Activated effector memory CD4-positive, alpha-beta T cell treated with Interleukin-2 at 50 U/mL for 16 hours (primary cell): ENCODE results near the gene ANTXR1.

Experiments
- DNase-seq: peaks from one replicate; pipeline ENCODE4 v3.0.0-alpha.2; 2020

Gene ANTXR1

GRCh38 chr2:69034845-69035244 lies 21.9 kb downstream of the ANTXR1 start:
- no peak for DNase-seq

- DNase-seq: no peak
Measured at GRCh38 chr2:69036926-69037325, 23.9 kb downstream of the ANTXR1 start.

- DNase-seq: no peak
Measured at GRCh38 chr2:69041214-69041613, 28.2 kb downstream of the ANTXR1 start.

GRCh38 chr2:69043736-69044400 lies 30.9 kb downstream of the ANTXR1 start:
- no peak for DNase-seq

- no peak for DNase-seq
Measured at GRCh38 chr2:69046221-69046662, 33.3 kb downstream of the ANTXR1 start.

GRCh38 chr2:69047625-69048145 lies 34.7 kb downstream of the ANTXR1 start:
- no peak for DNase-seq

- DNase-seq: no peak
Measured at GRCh38 chr2:69050802-69051201, 37.8 kb downstream of the ANTXR1 start.

- no peak for DNase-seq
Measured at GRCh38 chr2:69053416-69053965, 40.5 kb downstream of the ANTXR1 start.

GRCh38 chr2:69054431-69054830 lies 41.5 kb downstream of the ANTXR1 start:
- no peak for DNase-seq

GRCh38 chr2:69055688-69056470 lies 42.9 kb downstream of the ANTXR1 start:
- no peak for DNase-seq

GRCh38 chr2:69057660-69058059 lies 44.7 kb downstream of the ANTXR1 start:
- DNase-seq: no peak

- DNase-seq: no peak
Measured at GRCh38 chr2:69059731-69060290, 46.8 kb downstream of the ANTXR1 start.

GRCh38 chr2:69060938-69061501 lies 48.0 kb downstream of the ANTXR1 start:
- no peak for DNase-seq

GRCh38 chr2:69061525-69061924 lies 48.5 kb downstream of the ANTXR1 start:
- DNase-seq: no peak

GRCh38 chr2:69062307-69062962 lies 49.5 kb downstream of the ANTXR1 start:
- no peak for DNase-seq

GRCh38 chr2:69065735-69066336 lies 52.9 kb downstream of the ANTXR1 start:
- no peak for DNase-seq

- DNase-seq: no peak
Measured at GRCh38 chr2:69067026-69067630, 54.1 kb downstream of the ANTXR1 start.

GRCh38 chr2:69067866-69068265 lies 54.9 kb downstream of the ANTXR1 start:
- DNase-seq: no peak

- DNase-seq: no peak
Measured at GRCh38 chr2:69070969-69071368, 58.0 kb downstream of the ANTXR1 start.

GRCh38 chr2:69073928-69074570 lies 61.1 kb downstream of the ANTXR1 start:
- no peak for DNase-seq

- DNase-seq: no peak
Measured at GRCh38 chr2:69074918-69075317, 61.9 kb downstream of the ANTXR1 start.
